ENCODE measurements around the gene ZKSCAN2.

ZKSCAN2 gene

GRCh38 chr16:25222959-25223358, 34.7 kb downstream of the ZKSCAN2 start:
- no peak for DNase-seq

- DNase-seq = no peak
These were observed 38.4 kb downstream of the ZKSCAN2 start for GRCh38 chr16:25219070-25219737.

GRCh38 chr16:25217921-25218320, 39.7 kb downstream of the ZKSCAN2 start:
- DNase-seq = no peak

DNA sequence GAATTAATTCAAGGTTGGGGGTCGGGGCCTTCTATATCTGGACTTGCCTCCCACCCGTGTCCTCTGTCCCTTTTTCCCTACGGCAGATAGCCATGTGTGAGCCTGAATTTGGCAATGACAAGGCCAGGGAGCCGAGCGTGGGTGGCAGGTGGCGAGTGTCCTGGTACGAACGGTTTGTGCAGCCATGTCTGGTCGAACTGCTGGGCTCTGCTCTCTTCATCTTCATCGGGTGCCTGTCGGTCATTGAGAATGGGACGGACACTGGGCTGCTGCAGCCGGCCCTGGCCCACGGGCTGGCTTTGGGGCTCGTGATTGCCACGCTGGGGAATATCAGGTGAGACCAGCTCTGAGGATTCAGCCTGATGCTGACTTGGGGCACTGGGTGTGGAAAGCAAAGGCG, 40.5 kb downstream of the ZKSCAN2 start:
- DNase-seq = no peak

- no peak for DNase-seq
These were observed 43.8 kb downstream of the ZKSCAN2 start for GRCh38 chr16:25213709-25214397.

GRCh38 chr16:25212636-25213035, 45.0 kb downstream of the ZKSCAN2 start:
- DNase-seq = no peak

DNA sequence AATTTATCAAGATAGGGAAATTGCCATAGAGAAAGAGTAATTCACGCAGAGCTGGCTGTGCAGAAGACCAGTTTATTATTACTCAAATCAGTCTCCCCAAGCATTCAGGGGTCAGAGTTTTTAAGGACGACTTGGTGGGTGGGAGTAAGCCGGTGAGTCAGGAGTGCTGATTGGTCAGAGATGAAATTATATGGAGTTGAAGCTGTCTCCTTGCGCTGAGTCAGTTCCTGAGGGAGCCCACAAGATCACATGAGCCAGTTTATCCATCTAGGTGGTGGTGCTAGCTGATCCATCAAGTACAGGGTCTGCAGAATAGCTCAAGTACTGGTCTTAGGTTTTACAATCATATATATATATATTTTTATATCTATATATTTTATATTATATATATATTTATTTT, 46.9 kb downstream of the ZKSCAN2 start:
- no peak for DNase-seq

GRCh38 chr16:25199457-25199856, 58.2 kb downstream of the ZKSCAN2 start:
- DNase-seq = no peak

- DNase-seq = no peak
These were observed 59.6 kb downstream of the ZKSCAN2 start for GRCh38 chr16:25198021-25198420.

GRCh38 chr16:25194273-25194878, 63.3 kb downstream of the ZKSCAN2 start:
- DNase-seq = no peak

DNA sequence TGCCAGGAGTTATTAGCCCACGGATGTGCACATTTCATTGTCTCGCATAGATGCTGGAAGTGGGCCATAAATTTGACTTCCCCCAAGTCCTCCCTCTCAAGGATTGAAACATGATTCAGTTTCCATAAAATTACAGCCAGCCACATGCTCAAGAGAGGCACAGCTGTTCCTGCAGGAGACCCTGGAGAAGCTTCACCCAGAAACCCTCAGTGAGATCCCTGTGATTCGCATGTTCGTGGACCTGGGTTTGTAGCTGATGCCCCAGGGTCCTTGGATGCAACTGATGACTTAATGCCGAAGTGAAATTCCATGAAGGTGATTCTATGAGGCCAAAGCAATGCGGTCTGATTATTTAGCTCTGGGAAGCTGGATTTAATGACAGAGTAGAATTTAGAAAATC, 65.5 kb downstream of the ZKSCAN2 start:
- DNase-seq = no peak

DNA sequence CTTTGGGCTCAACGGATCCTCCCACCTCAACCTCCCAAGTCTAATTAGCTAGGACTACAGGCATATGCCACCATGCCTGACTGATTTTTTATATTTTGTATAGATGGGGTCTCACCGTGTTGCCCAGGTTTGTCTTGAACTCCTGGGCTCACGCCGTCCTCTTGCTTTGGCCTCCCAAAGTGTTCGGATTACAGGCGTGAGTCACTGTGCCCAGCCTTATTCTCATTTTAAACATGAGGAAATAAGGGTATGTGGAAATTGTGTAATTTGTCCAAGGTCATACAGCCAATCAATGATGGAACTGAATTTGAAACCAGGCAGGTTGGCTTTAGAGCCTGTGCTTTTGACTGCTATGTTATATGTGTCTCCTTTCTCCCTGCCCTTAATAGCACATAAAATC, 68.3 kb downstream of the ZKSCAN2 start:
- DNase-seq = no peak

GRCh38 chr16:25187491-25187795, 70.2 kb downstream of the ZKSCAN2 start:
- no peak for DNase-seq
